GM12892 (cell line): Measurements from ENCODE around the gene CDC37L1.

Source experiments
- POLR2A ChIP-seq: IDR thresholded peaks from 2 replicates; pipeline ENCODE4 v1.6.1; 2011; ENCODE audit warnings: low read depth, low read length, control low read depth
- POLR2AphosphoS5 ChIP-seq: IDR thresholded peaks from 2 replicates; pipeline ENCODE4 v1.6.1; 2011; ENCODE audit warnings: low read depth, low read length, control low read depth

GRCh38 chr9:4718911-4719310 lies 39.5 kb downstream of the CDC37L1 start:
- no peak for TF ChIP-seq POLR2AphosphoS5
- TF ChIP-seq POLR2A, result no peak
